Measurements from ENCODE around the gene OTOA. TPM values are rescaled to one million over a fixed set of nuclear protein-coding genes. Genes with fewer than 3 reads are reported as not detected.

OTOA gene
- total and polyA plus RNA-seq, 2 of the 8 experiments (the other 6 are each of a cell fraction or from before 2014, with no cell fraction given) = 0.06 to 0.32 TPM

GRCh38 chr16:21702276-21702675 is 38.5 kb downstream of the OTOA start:
- H3K4me3 ChIP-seq (ENCODE audit: extremely low read depth in 1 of 4, insufficient read depth in 2 of 4, low read depth in 3 of 4, low read length in 4 of 4) = no peak overlapping the region
- ChIA-PET CTCF (ENCODE audit: partially characterized antibody) (interaction anchor here (9.9 kb wide), 1 partner anchor 18 kb away, joined by 93 read pairs; no protein-coding TSS in a partner anchor), POLR2A (ENCODE audit: partially characterized antibody) (no interaction called here)
- H3K4me2 ChIP-seq (ENCODE audit: insufficient read depth in 1 of 2, low read depth in 2 of 2, low read length in 2 of 2) = no peak overlapping the region
- H3K4ac ChIP-seq (replicated peaks; ENCODE audit: insufficient read length, low read depth, low read length) = no peak overlapping the region
- no peaks in the 10 kb centered on the region for H3K9me3 ChIP-seq (ENCODE audit: insufficient read depth in 2 of 2, low read depth in 1 of 2, low read length in 1 of 2)
- H3K18ac ChIP-seq (ENCODE audit: extremely low read depth, low read length) = no peak overlapping the region
- H3K56ac ChIP-seq (replicated peaks; ENCODE audit: insufficient read length, low read depth, low read length) = no peak overlapping the region
- no peaks in the 10 kb centered on the region for H4K20me1 ChIP-seq (replicated peaks in 1 of 2; ENCODE audit: control insufficient read depth in 1 of 2, insufficient read depth in 2 of 2, low read length in 2 of 2)
- no peak for DNase-seq (ENCODE audit: low read depth in 1 of 2, low spot score in 2 of 2)
- H2AFZ ChIP-seq (ENCODE audit: low read length) = no peak overlapping the region
- no peaks in the 10 kb centered on the region for H3K79me2 ChIP-seq (ENCODE audit: control insufficient read depth in 1 of 2, insufficient read depth in 2 of 2, low read length in 2 of 2)
- no peak overlapping the region for H3K27ac ChIP-seq (ENCODE audit: low read depth, low read length)
- H3K36me3 ChIP-seq (ENCODE audit: control insufficient read depth in 2 of 4, insufficient read depth in 4 of 4, low read length in 3 of 4) = no peaks in the 10 kb centered on the region
- H2BK12ac ChIP-seq (ENCODE audit: low read depth, low read length) = no peak overlapping the region; the same call in 1 of the 2 replicates
- H2BK120ac ChIP-seq (replicated peaks; ENCODE audit: low read depth, low read length) = no peak overlapping the region
- no peaks in the 10 kb centered on the region for H3K23me2 ChIP-seq (ENCODE audit: low read depth, low read length)
- H3K79me1 ChIP-seq (ENCODE audit: low read depth, low read length) = no peaks in the 10 kb centered on the region
- no peak for FAIRE-seq
- H3K9ac ChIP-seq (replicated peaks in 1 of 4; ENCODE audit: extremely low read depth in 1 of 4, low read depth in 3 of 4, low read length in 3 of 4) = no peak overlapping the region
- no peak overlapping the region for H2BK20ac ChIP-seq (ENCODE audit: low read length)
- no peak overlapping the region for H2AK5ac ChIP-seq (ENCODE audit: low read depth, low read length)
- H2BK15ac ChIP-seq (ENCODE audit: low read length) = no peak overlapping the region
- H3K27me3 ChIP-seq (replicated peaks in 1 of 4; ENCODE audit: control insufficient read depth in 3 of 4, extremely low read depth in 1 of 4, insufficient read depth in 3 of 4, low read length in 3 of 4) = no peaks in the 10 kb centered on the region
- WGBS, 2 experiments (ENCODE audit: extremely low coverage in 1 of 2, insufficient coverage in 1 of 2, insufficient read length in 1 of 2, insufficient replicate concordance in 2 of 2, low coverage in 1 of 2, low lambda C conversion rate in 2 of 2, missing lambda C conversion rate in 1 of 2) = 87% methylated on average over 3 of the region's 3 CpGs; no CpG with 5 or more reads in 1 of the 2 experiments
- H3K4me1 ChIP-seq (replicated peaks in 1 of 4; ENCODE audit: control insufficient read depth in 3 of 4, insufficient read depth in 4 of 4, low read length in 3 of 4) = peaks cover 0 to 2% (median 1%) of the 10 kb centered on the region in 4 experiments; a peak in 2 of 7 replicates
- no peak overlapping the region for H3K23ac ChIP-seq (ENCODE audit: insufficient read length)
- H4K5ac ChIP-seq (ENCODE audit: insufficient read length, low read depth, low read length) = no peak overlapping the region
- no peak overlapping the region for H4K91ac ChIP-seq (replicated peaks; ENCODE audit: insufficient read length, low read length)
- TF ChIP-seq MAFK (IDR thresholded peaks at IDR 0.05; ENCODE audit: low read depth, low read length) = no peak
- no peak for TF ChIP-seq TCF12 (IDR thresholded peaks at IDR 0.05; ENCODE audit: low read depth, low read length)
- no peak for TF ChIP-seq GTF2F1 (IDR thresholded peaks at IDR 0.05; ENCODE audit: borderline replicate concordance, low read depth, low read length)
- TF ChIP-seq SIRT6 (IDR thresholded peaks at IDR 0.05; ENCODE audit: low read length) = no peak
- no peak overlapping the region for H2BK5ac ChIP-seq (ENCODE audit: low read depth, low read length)
- H4K8ac ChIP-seq (ENCODE audit: extremely low read depth, insufficient read depth, low read length) = no peak overlapping the region
- no peak overlapping the region for H3K14ac ChIP-seq (ENCODE audit: insufficient read length)

Measured in H1 (cell line).